ENCODE results near the gene CYP21A2.
"Not testable (repeated sequence)": the region's sequence is repeated elsewhere in the genome, so short reads cannot be mapped to it uniquely, and the experiment has no call there.

Gene CYP21A2

GRCh38 chr6:32041385-32041784 is 3.2 kb downstream of the CYP21A2 start:
- H4K20me1 ChIP-seq; H3K27me3 ChIP-seq; H3K4me1 ChIP-seq; H3K9me3 ChIP-seq (replicated peaks in 1 of 11); H3K27ac ChIP-seq; H3K4me2 ChIP-seq; H3K9ac ChIP-seq; H3K36me3 ChIP-seq; H3K4me3 ChIP-seq: not testable (repeated sequence)

GRCh38 chr6:32042276-32042675 is 4.1 kb downstream of the CYP21A2 start:
- H3K4me1 ChIP-seq, result peaks cover 13 to 16% (median 15%) of the 10 kb centered on the region in 10 experiments
- H3K9ac ChIP-seq; H3K9me3 ChIP-seq (replicated peaks in 1 of 11); H3K27ac ChIP-seq; H3K4me2 ChIP-seq; H4K20me1 ChIP-seq; H3K27me3 ChIP-seq; H3K36me3 ChIP-seq; H3K4me3 ChIP-seq: not testable (repeated sequence)

GRCh38 chr6:32043589-32044380 is 5.6 kb downstream of the CYP21A2 start:
- H4K20me1 ChIP-seq; H3K4me3 ChIP-seq; H3K9me3 ChIP-seq (replicated peaks in 1 of 11); H3K27ac ChIP-seq; H3K4me2 ChIP-seq; H3K36me3 ChIP-seq; H3K27me3 ChIP-seq; H3K9ac ChIP-seq: not testable (repeated sequence)
- peaks cover 16 to 26% (median 23%) of the 10 kb centered on the region in 10 experiments for H3K4me1 ChIP-seq

GRCh38 chr6:32044916-32045315 is 6.7 kb downstream of the CYP21A2 start:
- not testable (repeated sequence) for H3K9ac ChIP-seq; H3K9me3 ChIP-seq (replicated peaks in 1 of 11); H3K36me3 ChIP-seq; H3K27ac ChIP-seq; H4K20me1 ChIP-seq; H3K4me2 ChIP-seq; H3K27me3 ChIP-seq; H3K4me3 ChIP-seq
- peaks cover 16 to 26% (median 23%) of the 10 kb centered on the region in 10 experiments for H3K4me1 ChIP-seq

GRCh38 chr6:32045811-32046449 is 7.7 kb downstream of the CYP21A2 start:
- H3K4me2 ChIP-seq, result peak overlapping the region; percentile 46 to 87 (median 74); a peak in 21 of 22 replicates
- H3K27me3 ChIP-seq, result 0 out of 22 replicates have a peak, but pooled peaks cover 0 to 3% (median 0%) of the 10 kb centered on the region in 11 experiments

GRCh38 chr6:32046450-32047083 is 8.4 kb downstream of the CYP21A2 start:
- peak overlapping the region in 4 of 11 experiments; percentile 12 to 54 (median 22); a peak in 5 of 22 replicates for H3K27ac ChIP-seq
- no peaks in the 10 kb centered on the region for H3K36me3 ChIP-seq
- peak overlapping the region in 5 of 11 experiments; percentile 26 to 60 (median 46); a peak in 9 of 22 replicates for H3K9ac ChIP-seq
- no peaks in the 10 kb centered on the region; a peak in 1 of 22 replicates for H4K20me1 ChIP-seq
- peak overlapping the region; percentile 46 to 87 (median 74) for H3K4me2 ChIP-seq
- peaks cover 16 to 26% (median 23%) of the 10 kb centered on the region in 10 experiments for H3K4me1 ChIP-seq
- H3K9me3 ChIP-seq (replicated peaks in 1 of 11), result no peaks in the 10 kb centered on the region
- H3K27me3 ChIP-seq, result 0 out of 22 replicates have a peak, but pooled peaks cover 0 to 3% (median 0%) of the 10 kb centered on the region in 11 experiments
- H3K4me3 ChIP-seq, result peak overlapping the region in 1 of 10 experiments; percentile 31; a peak in 2 of 20 replicates
- no peak for TF ChIP-seq Cebpa-rat (IDR thresholded peaks at IDR 0.05)

More at GRCh38 chr6:32045811-32046449, 7.7 kb downstream of the CYP21A2 start:
- H3K4me3 ChIP-seq, result no peak overlapping the region; a peak in 1 of 20 replicates
- TF ChIP-seq Cebpa-rat (IDR thresholded peaks at IDR 0.05), result no peak
- H3K9ac ChIP-seq, result peak overlapping the region in 5 of 11 experiments; percentile 26 to 60 (median 46); a peak in 6 of 22 replicates
- H3K27ac ChIP-seq, result peak overlapping the region in 4 of 11 experiments; percentile 12 to 54 (median 22); a peak in 4 of 22 replicates
- H3K4me1 ChIP-seq, result peaks cover 16 to 26% (median 23%) of the 10 kb centered on the region in 10 experiments
- no peaks in the 10 kb centered on the region for H3K36me3 ChIP-seq
- no peaks in the 10 kb centered on the region; a peak in 1 of 22 replicates for H4K20me1 ChIP-seq
- H3K9me3 ChIP-seq (replicated peaks in 1 of 11), result no peaks in the 10 kb centered on the region

- Histone ChIP-seq H4K20me1 (no peaks in the 10 kb centered on the region; a peak in 1 of 22 replicates), H3K4me1 (peaks cover 16 to 26% (median 23%) of the 10 kb centered on the region in 10 experiments), H3K4me3 (peak overlapping the region in 1 of 10 experiments; percentile 31; a peak in 2 of 20 replicates), H3K27me3 (0 out of 22 replicates have a peak, but pooled peaks cover 0 to 3% (median 0%) of the 10 kb centered on the region in 11 experiments), H3K36me3 (no peaks in the 10 kb centered on the region), H3K4me2 (peak overlapping the region; percentile 46 to 87 (median 74)), H3K9ac (peak overlapping the region in 3 of 11 experiments; percentile 30 to 54 (median 46); a peak in 5 of 22 replicates), H3K27ac (peak overlapping the region in 3 of 11 experiments; percentile 12 to 54 (median 27); a peak in 2 of 22 replicates), H3K9me3 (replicated peaks in 1 of 11) (no peaks in the 10 kb centered on the region)
- no peak for TF ChIP-seq Cebpa-rat (IDR thresholded peaks at IDR 0.05)
Observed at GRCh38 chr6:32047084-32047478, 8.9 kb downstream of the CYP21A2 start.

- no peaks in the 10 kb centered on the region for H3K36me3 ChIP-seq
- H4K20me1 ChIP-seq, result no peaks in the 10 kb centered on the region; a peak in 1 of 22 replicates
- 0 out of 22 replicates have a peak overlapping the region, but pooled peaks of 1 of the 11 experiments have one; percentile 3 for H3K9ac ChIP-seq
- TF ChIP-seq Cebpa-rat (IDR thresholded peaks at IDR 0.05), result no peak
- no peak overlapping the region for H3K27ac ChIP-seq
- peaks cover 16 to 26% (median 23%) of the 10 kb centered on the region in 10 experiments for H3K4me1 ChIP-seq
- H3K27me3 ChIP-seq, result 0 out of 22 replicates have a peak, but pooled peaks cover 0 to 3% (median 0%) of the 10 kb centered on the region in 11 experiments
- no peak overlapping the region for H3K4me3 ChIP-seq
- no peaks in the 10 kb centered on the region for H3K9me3 ChIP-seq (replicated peaks in 1 of 11)
- H3K4me2 ChIP-seq, result peak overlapping the region in 10 of 11 experiments; percentile 52 to 87 (median 76); a peak in 21 of 22 replicates
Observed at GRCh38 chr6:32047539-32047854, 9.3 kb downstream of the CYP21A2 start.

Measured in BLaER1 treated with 17β-estradiol and CSF1 and Interleukin-3, amounts not matched to agents 10 nM and 100 nM (cell line).